IPS DF 6.9 (cell line): ENCODE data around the gene PODXL2.

ENCODE experiments used
- DNase-seq: peaks from one replicate; pipeline ENCODE4 v3.0.0-alpha.2; 2013; ENCODE audit warnings: low read depth, low spot score
- H3K27ac ChIP-seq: one replicate; pipeline ENCODE4 v1.5.1; 2013; ENCODE audit warnings: low read length, control low read depth
- H3K27me3 ChIP-seq: 2 replicates; pipeline ENCODE4 v1.6.1; 2013; ENCODE audit warnings: mild to moderate bottlenecking, low read length; ENCODE audit not compliant: control insufficient read depth, insufficient read depth
- H3K36me3 ChIP-seq: 2 replicates; pipeline ENCODE4 v1.6.1; 2013; ENCODE audit warnings: low read length; ENCODE audit not compliant: control insufficient read depth, insufficient read depth
- H3K4me1 ChIP-seq: 2 replicates; pipeline ENCODE4 v1.6.1; 2013; ENCODE audit warnings: low read length; ENCODE audit not compliant: control insufficient read depth, insufficient read depth
- H3K4me3 ChIP-seq: 2 replicates; pipeline ENCODE4 v1.5.1; 2013; ENCODE audit warnings: mild to moderate bottlenecking, low read length
- H3K9me3 ChIP-seq: 2 replicates; pipeline ENCODE4 v1.6.1; 2013; ENCODE audit warnings: low read length, inconsistent platforms; ENCODE audit not compliant: control insufficient read depth, insufficient read depth
- WGBS: extraction: QIAGEN DNeasy Blood & Tissue Kit; methylation state at CpG from one replicate; pipeline ENCODE4 v1.1.7; 2013; ENCODE audit warnings: mixed read lengths, missing lambda C conversion rate; ENCODE audit not compliant: insufficient read length, insufficient coverage; 5-methylcytosine and 5-hydroxymethylcytosine counted together

The PODXL2 gene

DNA sequence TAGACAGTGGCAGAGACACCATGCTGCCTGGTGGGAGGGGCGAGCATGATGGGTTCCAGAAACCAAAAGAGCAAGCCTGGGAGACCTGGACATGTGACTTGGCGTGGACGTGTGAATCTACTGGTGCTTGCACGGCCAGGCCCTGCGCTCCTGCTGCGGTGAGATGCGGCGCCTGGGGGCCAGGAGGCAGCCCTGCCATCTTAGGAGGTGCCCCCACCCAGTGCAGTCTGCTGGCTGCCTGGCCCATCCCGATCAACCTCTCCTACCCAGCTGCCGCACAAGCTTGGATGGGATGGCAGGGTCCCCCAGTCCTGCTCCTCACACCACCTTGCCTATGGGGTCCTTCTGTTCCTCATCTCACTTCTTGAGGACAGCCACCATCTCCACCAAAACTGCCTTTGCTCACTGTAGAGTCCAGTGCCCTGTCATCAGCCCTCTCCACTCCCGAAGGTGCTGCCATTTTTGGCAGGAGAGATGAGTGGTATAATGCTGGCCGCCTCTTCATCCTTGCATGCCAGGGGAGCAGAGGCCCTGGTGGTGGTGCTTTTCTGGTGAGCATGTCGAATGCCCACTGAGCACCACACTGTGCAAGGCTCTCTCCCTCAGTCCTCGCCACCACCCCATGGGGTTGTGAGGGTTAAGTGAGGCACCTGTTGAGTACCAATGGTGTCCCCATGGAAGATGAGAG lies 40.7 kb downstream of the PODXL2 start:
- H3K27me3 ChIP-seq, result no peaks in the 10 kb centered on the region
- peaks cover 6% of the 10 kb centered on the region; the same call in 1 of the 2 replicates for H3K4me1 ChIP-seq
- H3K4me3 ChIP-seq, result no peak overlapping the region
- H3K36me3 ChIP-seq, result no peaks in the 10 kb centered on the region; the same call in 1 of the 2 replicates
- WGBS, result no CpG with 5 or more reads among the region's 14 CpGs
- no peak overlapping the region for H3K27ac ChIP-seq
- H3K9me3 ChIP-seq, result no peaks in the 10 kb centered on the region
- no peak for DNase-seq

DNA sequence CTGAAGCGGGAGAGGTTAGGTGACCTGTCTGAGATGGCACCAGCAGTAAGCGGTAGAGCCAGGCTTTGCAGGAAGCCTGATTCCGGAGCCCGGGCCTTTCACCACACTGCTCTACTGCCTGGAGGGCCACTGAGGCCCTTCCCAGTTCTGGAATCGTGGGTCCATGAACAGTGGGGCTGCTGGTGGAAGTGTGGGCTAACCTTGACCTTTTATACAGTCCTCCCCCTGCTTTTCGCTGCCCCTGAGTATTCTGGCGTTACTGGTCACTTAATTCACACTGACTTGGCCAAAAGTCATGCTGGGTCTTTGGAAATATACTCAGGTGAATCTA lies 41.2 kb downstream of the PODXL2 start:
- Histone ChIP-seq H3K27ac (no peak overlapping the region), H3K9me3 (no peaks in the 10 kb centered on the region), H3K27me3 (no peaks in the 10 kb centered on the region), H3K36me3 (no peaks in the 10 kb centered on the region; the same call in 1 of the 2 replicates), H3K4me1 (peaks cover 6% of the 10 kb centered on the region; the same call in 1 of the 2 replicates), H3K4me3 (no peak overlapping the region)
- DNase-seq, result no peak
- WGBS, result no CpG with 5 or more reads among the region's 7 CpGs

DNA sequence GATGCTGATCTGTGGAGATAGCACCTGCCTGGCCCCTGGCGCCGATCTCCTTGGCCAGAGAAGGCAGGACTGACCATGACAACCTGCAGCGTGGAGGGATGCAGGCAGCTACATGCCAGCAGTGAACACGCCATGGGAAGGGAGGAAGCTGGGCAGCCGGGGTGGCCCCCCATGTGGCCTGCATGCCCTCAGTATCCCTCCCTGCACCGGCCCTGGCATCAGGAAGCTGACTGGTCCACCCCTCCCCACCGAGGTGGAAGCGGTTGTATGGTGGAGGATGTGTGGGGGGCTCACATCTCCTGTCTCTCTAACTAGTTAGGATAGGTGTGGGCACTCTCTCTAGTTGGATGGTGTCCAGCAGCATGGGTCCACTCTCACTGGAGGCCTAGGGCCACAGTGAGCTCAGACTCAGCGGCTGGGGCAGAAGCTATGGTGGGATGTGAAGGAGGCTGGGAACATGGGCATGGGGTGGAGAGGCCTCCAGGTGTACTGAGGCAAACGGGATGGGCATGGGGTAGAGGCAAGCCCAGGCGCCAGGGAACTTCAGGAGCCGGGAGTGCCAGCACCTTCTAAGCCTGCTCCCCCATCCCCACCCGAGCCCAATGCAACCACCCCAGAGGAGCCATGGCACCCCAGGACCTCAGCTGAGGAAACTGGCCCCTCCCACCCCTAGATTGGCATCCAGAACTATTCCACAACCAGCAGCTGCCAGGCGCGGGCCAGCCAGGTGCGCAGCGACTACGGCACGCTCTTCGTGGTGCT lies 42.0 kb downstream of the PODXL2 start:
- Histone ChIP-seq H3K4me1 (peaks cover 6% of the 10 kb centered on the region; the same call in 1 of the 2 replicates), H3K27me3 (no peaks in the 10 kb centered on the region), H3K36me3 (no peaks in the 10 kb centered on the region; the same call in 1 of the 2 replicates), H3K4me3 (no peak overlapping the region), H3K9me3 (no peaks in the 10 kb centered on the region), H3K27ac (no peak overlapping the region)
- DNase-seq, result no peak
- WGBS, result no CpG with 5 or more reads among the region's 20 CpGs

DNA sequence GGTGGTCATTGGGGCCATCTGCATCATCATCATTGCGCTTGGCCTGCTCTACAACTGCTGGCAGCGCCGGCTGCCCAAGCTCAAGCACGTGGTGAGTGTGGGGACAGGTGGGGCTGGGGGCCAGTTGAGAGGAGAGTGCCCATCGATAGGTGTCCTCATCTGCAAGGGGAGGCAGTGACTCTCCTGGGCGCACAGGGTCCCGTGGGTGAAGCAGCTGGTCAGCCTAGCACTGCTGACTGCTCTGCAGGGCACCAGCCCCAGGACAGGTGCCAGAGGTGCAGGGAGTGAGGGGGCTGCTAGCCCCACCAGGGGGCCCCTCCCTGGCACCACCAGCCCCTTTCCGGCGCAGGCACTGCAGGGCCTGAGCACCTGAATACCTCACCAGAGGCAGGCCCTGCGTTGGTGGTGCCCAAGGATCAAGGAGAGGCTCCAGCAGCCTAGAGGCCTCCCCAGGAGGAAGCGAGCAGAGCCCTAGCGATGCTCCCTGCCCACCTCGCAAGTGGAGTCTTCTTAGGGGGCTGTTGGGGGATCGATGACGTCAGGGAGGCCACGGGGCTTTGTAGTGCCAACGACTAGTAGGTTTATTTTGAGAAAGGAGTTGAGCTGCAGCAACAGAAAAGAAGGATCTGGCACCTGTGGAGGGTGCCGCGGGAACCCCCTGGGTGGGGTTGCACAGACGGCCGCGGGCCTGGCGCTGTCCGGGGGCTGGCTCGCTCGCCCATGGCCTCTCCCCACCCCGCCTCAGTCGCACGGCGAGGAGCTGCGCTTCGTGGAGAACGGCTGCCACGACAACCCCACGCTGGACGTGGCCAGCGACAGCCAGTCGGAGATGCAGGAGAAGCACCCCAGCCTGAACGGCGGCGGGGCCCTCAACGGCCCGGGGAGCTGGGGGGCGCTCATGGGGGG lies 42.8 kb downstream of the PODXL2 start:
- Histone ChIP-seq H3K27ac (no peak overlapping the region), H3K9me3 (no peaks in the 10 kb centered on the region), H3K4me3 (peak overlapping the region; percentile 59; the same call in 1 of the 2 replicates), H3K36me3 (no peaks in the 10 kb centered on the region; the same call in 1 of the 2 replicates), H3K27me3 (no peaks in the 10 kb centered on the region), H3K4me1 (peaks cover 6% of the 10 kb centered on the region; the same call in 1 of the 2 replicates)
- no CpG with 5 or more reads among the region's 44 CpGs for WGBS
- no peak for DNase-seq

DNA sequence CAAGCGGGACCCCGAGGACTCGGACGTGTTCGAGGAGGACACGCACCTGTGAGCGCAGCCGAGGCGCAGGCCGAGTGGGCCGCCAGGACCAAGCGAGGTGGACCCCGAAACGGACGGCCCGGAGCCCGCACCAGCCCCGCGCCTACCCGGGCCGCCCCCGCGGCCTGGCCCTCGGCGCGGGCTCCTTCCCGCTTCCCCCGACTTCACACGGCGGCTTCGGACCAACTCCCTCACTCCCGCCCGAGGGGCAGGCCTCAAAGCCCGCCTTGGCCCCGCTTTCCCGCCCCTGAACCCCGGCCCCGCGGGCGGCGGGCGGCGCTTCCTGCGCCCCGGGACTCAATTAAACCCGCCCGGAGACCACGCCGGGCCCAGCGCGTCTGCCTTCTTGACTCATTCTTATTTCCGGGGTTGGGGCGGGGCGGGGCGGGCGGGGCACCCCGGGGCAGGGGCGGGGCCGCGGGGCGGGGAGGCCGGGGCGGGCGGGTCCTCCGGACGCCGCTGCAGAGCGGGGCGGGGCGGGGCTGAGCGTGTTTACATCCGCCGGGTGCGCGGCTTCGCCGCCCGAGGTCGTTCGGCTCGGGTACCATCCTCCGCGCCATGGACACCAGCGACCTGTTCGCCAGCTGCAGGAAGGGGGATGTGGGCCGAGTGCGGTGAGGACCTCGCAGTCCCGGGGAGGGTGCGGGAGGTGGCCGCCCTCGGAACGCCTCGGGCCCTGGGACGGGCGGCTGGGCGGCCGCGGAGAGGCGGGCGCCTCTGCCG lies 43.6 kb downstream of the PODXL2 start, which contains the start of gene ABTB1:
TSS of gene ABTB1 (plus strand) at position 524 of the 762 bp plus-strand sequence. CDS start at position 598, 74 bp downstream.
- no peak for DNase-seq
- Histone ChIP-seq H3K36me3 (no peaks in the 10 kb centered on the region; the same call in 1 of the 2 replicates), H3K27ac (no peak within 1 kb of the TSS), H3K4me1 (peaks cover 6% of the 10 kb centered on the region; the same call in 1 of the 2 replicates), H3K4me3 (peak within 1 kb of the TSS; percentile 75; the same call in 1 of the 2 replicates), H3K9me3 (no peaks in the 10 kb centered on the region), H3K27me3 (no peaks in the 10 kb centered on the region)
- no CpG with 5 or more reads among the region's 102 CpGs for WGBS

DNA sequence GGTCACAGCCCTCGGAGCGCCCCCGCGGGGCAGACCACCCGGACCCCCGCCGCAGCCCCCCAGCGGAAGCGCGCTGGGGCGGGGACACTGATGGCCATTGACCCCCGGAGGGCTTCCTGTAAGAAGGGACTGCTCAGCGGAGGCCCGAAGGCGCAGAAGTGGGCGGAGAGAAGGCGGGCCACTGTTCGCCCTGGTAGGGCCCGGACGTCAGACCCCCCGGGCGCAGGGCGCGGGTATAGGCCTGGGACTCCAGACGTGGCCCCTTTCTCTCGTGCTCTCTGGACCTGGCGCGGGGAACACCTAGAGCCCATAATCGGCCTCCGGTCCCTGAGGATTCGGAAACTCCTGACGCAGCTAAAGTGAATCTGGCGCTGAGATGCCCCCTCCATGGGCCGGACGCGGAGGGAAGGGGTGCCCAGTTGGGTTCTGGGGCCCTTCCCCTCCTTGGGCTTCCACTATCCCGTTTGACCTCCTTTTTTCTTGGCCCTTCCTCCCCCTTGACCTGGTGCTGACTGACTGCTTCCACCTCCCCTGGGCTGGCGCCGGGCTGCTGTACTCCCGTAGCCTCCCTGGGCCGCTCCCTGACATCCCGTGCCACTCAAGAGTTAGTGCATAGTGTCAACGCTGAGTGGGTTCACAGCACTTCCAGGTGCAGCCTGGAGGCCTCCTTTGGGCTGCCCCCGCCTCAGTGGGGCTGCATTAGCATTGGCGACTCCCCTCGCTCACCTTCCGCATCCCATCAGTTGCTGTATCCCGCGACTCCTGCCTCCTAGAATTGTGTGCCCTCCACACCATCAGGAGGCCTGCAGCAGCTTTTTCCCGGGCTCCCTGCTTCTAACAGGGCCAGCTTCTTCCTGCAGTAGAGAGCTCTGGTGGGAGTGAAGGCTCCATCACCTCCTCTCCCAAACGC lies 44.5 kb downstream of the PODXL2 start:
- no peak for DNase-seq
- Histone ChIP-seq H3K27ac (no peak overlapping the region), H3K36me3 (no peaks in the 10 kb centered on the region; the same call in 1 of the 2 replicates), H3K4me1 (peaks cover 6% of the 10 kb centered on the region; the same call in 1 of the 2 replicates), H3K27me3 (no peaks in the 10 kb centered on the region), H3K9me3 (no peaks in the 10 kb centered on the region), H3K4me3 (peak overlapping the region; percentile 75; the same call in 1 of the 2 replicates)
- no CpG with 5 or more reads among the region's 51 CpGs for WGBS

DNA sequence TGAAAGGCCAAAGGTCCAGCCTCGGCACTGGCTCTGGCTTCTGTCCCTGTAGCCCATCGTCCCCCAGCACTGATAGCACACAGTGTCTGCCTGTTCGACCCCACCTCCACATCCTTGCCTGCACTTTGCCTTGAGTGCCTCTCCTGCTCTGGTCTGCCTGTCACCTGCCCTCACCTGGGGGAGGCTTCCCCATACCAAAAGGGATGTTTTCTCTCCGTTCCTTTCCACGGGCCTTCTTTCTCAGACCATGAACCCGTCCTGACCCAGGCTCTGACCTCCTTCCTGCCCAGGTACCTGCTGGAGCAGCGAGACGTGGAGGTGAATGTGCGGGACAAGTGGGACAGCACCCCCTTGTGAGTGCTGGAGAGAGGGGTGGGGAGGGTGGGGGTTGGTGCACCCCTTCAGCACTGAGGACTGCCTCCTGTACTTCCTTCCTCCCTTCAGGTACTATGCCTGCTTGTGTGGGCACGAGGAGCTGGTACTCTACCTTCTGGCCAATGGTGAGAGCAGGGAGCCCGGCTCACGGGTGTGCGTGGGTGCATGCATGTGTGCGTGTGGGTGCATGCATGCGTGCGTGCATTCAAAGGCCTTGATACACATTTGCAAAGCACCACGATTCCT lies 45.2 kb downstream of the PODXL2 start:
- WGBS, result no CpG with 5 or more reads among the region's 17 CpGs
- Histone ChIP-seq H3K9me3 (no peaks in the 10 kb centered on the region), H3K4me3 (no peak overlapping the region), H3K27me3 (no peaks in the 10 kb centered on the region), H3K27ac (no peak overlapping the region), H3K36me3 (no peaks in the 10 kb centered on the region; the same call in 1 of the 2 replicates), H3K4me1 (peaks cover 6% of the 10 kb centered on the region; the same call in 1 of the 2 replicates)
- no peak for DNase-seq

DNA sequence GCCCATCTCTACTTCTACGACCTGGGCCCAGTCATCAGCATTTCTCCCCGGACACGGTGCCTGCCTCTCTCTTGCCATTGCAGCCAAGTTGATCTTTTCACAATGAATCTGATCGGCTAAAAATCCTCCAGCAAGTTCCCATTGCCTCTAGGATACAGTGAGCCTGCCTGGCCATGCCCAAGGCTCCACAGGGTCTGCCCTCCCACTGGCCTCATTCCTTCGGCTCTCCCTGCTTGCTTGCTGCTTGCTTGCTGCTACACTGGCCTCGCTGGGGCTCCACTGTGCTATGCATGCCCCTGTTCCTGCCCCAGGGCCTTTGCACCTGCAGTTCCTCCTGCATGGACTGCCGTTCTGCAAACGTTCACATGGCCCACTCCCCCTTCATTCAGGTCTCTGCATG lies 45.8 kb downstream of the PODXL2 start:
- Histone ChIP-seq H3K4me1 (peaks cover 6% of the 10 kb centered on the region; the same call in 1 of the 2 replicates), H3K36me3 (no peaks in the 10 kb centered on the region; the same call in 1 of the 2 replicates), H3K4me3 (no peak overlapping the region), H3K27ac (no peak overlapping the region), H3K27me3 (no peaks in the 10 kb centered on the region), H3K9me3 (no peaks in the 10 kb centered on the region)
- DNase-seq, result no peak
- no CpG with 5 or more reads among the region's 8 CpGs for WGBS
